ENCODE data around the gene FLII. TPM values are rescaled to one million over a fixed set of nuclear protein-coding genes. Genes with fewer than 3 reads are reported as not detected.
A peak's percentile ranks its signal among the peaks of the same experiment; 100 is the strongest.
"Not testable (repeated sequence)": the region's sequence is repeated elsewhere in the genome, so short reads cannot be mapped to it uniquely, and the experiment has no call there.

FLII gene
- polyA plus RNA-seq, 3 donors, result 131 to 154 (median 142) TPM

- DNase-seq (ENCODE audit: extremely low read depth in 1 of 11, low read depth in 9 of 11, low spot score in 4 of 11), result no peak
Observed at GRCh38 chr17:18229254-18229653, 29.3 kb downstream of the FLII start.

DNA sequence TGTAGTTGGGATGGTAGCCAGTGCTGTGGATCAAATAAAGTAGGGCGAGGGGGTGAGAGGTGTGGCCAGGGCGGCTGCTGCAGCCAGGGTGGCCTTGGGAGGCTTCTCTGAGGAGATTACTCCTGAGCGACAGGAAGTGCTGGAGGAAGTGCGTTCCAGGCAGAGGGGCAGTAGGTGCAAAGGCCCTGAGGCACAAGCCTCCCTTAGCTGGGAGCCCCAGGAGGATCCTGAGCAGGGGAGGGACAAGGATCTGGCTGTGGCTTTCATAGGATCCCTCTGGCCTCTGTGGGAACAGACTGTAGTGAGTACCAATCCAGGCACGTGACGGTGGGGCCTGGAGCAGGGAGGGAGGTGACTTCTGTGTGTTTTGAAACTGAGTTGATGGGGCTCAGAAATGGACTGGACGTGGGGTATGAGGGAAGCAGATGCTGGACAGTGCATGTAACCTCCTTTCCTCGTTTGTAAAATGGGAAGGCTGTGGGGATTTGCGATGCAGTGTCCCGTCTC, 30.3 kb downstream of the FLII start:
- no peak for DNase-seq (ENCODE audit: extremely low read depth in 1 of 11, low read depth in 9 of 11, low spot score in 4 of 11)

DNA sequence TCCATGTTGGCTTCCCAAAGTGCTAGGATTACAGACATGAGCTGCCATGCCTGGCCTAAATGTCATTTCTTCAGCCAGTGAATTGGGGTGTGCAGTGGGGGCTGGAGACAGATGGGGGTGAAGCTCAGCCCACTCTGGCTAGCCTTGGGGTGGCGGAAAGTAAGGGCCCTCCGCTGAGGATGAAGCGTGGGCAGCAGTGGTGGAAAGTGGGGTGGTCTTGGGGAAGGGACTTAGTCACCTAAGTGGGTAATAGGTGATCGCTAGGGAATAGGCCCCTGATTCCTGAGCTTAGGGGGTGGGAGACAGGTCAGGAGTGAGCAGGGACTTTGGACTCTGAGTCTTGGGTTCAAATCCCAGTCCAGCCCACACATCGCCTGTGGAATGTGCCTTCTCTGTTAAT, 30.9 kb downstream of the FLII start:
- DNase-seq (ENCODE audit: extremely low read depth in 1 of 11, low read depth in 9 of 11, low spot score in 4 of 11), result no peak

GRCh38 chr17:18226284-18226945, 32.1 kb downstream of the FLII start:
- DNase-seq (ENCODE audit: extremely low read depth in 1 of 11, low read depth in 9 of 11, low spot score in 4 of 11), result no peak

GRCh38 chr17:18225642-18226283, 32.8 kb downstream of the FLII start:
- no peak for DNase-seq (ENCODE audit: extremely low read depth in 1 of 11, low read depth in 9 of 11, low spot score in 4 of 11)

GRCh38 chr17:18225121-18225641, 33.4 kb downstream of the FLII start, which contains the start of gene LLGL1:
LLGL1 (plus strand) TSS chr17:18225635; CDS start chr17:18225683, 48 bp downstream.
- peak; percentile 73 to 96 (median 93) for DNase-seq (ENCODE audit: extremely low read depth in 1 of 11, low read depth in 9 of 11, low spot score in 4 of 11)

DNA sequence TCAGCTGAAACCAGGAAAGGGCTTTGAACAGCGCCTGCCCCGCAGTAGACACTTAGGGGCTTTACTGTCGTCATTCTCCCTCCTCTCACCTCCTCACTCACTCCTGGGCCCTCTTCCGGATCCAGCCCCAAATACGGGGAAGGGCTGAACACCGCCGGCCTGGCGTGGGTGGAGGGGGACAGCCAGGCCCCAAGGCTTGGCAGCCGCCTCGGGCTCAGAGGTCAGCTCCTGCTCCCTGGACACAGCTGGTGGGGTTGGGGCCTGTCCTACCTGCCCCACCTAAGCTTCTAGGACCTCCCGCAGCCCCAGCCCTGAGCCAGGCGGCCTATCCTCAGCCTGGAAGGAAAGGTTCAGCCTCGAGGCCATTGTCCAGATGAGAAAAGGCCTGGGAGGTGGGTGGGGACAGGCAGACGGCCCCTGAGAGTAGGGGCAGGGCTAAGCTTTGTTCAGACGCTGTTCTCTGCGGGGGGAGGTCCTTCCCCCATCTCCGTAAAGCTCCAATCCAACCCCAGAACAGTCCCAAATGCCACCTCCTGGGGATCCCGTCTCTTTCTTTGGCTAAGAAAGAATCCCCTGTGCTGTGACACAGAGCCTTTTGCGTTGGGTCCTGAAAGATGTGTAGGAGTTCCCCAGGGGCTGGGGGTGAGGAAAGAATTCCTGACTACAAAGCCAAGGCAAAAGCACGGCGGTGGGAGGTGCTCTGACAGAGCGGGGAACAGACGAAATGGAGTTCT, 34.0 kb downstream of the FLII start:
- DNase-seq (ENCODE audit: extremely low read depth in 1 of 11, low read depth in 9 of 11, low spot score in 4 of 11), result no peak

DNA sequence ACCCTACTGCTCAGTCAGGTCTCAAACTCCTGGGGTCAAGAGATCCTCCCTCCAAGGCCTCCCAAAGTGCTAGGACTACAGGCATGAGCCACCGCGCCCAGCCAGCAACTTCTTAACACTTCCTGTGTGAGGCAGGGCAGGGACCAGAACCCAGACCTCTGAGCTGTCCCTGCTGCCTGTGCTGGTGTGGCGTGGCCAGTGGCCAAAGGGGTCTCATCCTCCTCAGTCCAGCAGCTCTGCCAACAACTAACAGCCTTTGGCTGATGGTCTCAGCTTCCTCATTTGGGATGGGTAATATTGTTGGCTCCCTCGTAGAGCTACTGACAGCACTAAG, 34.5 kb downstream of the FLII start:
- no peak for DNase-seq (ENCODE audit: extremely low read depth in 1 of 11, low read depth in 9 of 11, low spot score in 4 of 11)

GRCh38 chr17:18218756-18219415, 39.7 kb downstream of the FLII start:
- peak in 1 of 11 donors; percentile 29 for DNase-seq (ENCODE audit: extremely low read depth in 1 of 11, low read depth in 9 of 11, low spot score in 4 of 11)

- DNase-seq (ENCODE audit: extremely low read depth in 1 of 11, low read depth in 9 of 11, low spot score in 4 of 11), result peak in 5 of 11 donors; percentile 32 to 67 (median 56)
Observed at GRCh38 chr17:18217412-18218015, 41.0 kb downstream of the FLII start.

DNA sequence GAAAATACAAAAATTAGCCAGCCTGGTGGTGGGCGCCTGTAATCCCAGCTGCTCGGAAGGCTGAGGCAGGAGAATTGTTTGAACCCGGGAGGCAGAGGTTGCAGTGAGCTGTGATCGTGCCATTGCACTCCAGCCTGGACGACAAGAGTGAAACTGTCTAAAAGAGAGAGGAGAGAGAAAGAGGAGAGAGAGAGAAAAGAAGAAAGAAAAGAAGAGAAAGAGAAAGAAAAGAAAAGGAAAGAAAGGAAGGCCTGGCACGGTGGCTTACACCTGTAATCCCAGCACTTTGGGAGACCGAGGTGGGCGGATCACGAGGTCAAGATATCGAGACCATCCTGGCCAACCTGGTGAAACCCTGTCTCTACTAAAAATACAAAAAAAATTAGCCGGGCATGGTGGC, 41.6 kb downstream of the FLII start:
- DNase-seq (ENCODE audit: extremely low read depth in 1 of 11, low read depth in 9 of 11, low spot score in 4 of 11), result not testable (repeated sequence)

- DNase-seq (ENCODE audit: extremely low read depth in 1 of 11, low read depth in 9 of 11, low spot score in 4 of 11), result no peak
Observed at GRCh38 chr17:18213666-18214270, 44.8 kb downstream of the FLII start.

GRCh38 chr17:18208092-18208491, 50.4 kb downstream of the FLII start:
- no peak for DNase-seq (ENCODE audit: extremely low read depth in 1 of 11, low read depth in 9 of 11, low spot score in 4 of 11)

GRCh38 chr17:18206962-18207361, 51.6 kb downstream of the FLII start:
- DNase-seq (ENCODE audit: extremely low read depth in 1 of 11, low read depth in 9 of 11, low spot score in 4 of 11), result no peak

DNA sequence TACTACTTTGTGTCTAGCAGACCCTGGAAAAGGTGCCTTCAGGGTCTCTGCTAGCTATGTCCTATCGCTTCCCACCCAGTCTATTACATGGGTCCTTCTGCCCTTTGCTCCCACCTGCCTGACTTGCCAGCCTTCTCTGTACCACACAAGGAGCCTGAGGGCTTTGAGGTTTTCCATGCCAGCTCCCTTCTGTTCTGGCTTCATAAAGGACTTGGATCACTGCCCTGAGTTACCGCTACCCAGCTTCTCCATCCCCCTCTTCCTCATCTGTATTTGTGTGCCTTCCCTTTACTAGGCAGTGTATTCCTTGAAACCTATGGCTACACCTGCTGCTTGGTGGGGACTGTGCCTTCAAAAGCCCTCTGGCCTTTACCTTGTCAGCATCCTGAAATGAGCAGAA, 52.7 kb downstream of the FLII start:
- DNase-seq (ENCODE audit: extremely low read depth in 1 of 11, low read depth in 9 of 11, low spot score in 4 of 11), result no peak

- no peak for DNase-seq (ENCODE audit: extremely low read depth in 1 of 11, low read depth in 9 of 11, low spot score in 4 of 11)
Observed at GRCh38 chr17:18203308-18203707, 55.2 kb downstream of the FLII start.

- DNase-seq (ENCODE audit: extremely low read depth in 1 of 11, low read depth in 9 of 11, low spot score in 4 of 11), result no peak
Observed at GRCh38 chr17:18201108-18201507, 57.4 kb downstream of the FLII start.

- no peak for DNase-seq (ENCODE audit: extremely low read depth in 1 of 11, low read depth in 9 of 11, low spot score in 4 of 11)
Observed at GRCh38 chr17:18198530-18198929, 60.0 kb downstream of the FLII start.
